ENCODE results near the gene ASCC1.
"Not testable (repeated sequence)": the region's sequence is repeated elsewhere in the genome, so short reads cannot be mapped to it uniquely, and the experiment has no call there.

ASCC1 gene

GRCh38 chr10:72248468-72249151, 32.5 kb upstream of the ASCC1 start:
- DNase-seq (ENCODE audit: low spot score), result peak; percentile 75

GRCh38 chr10:72245949-72246525, 30.0 kb upstream of the ASCC1 start:
- no peak for DNase-seq (ENCODE audit: low spot score)

- DNase-seq (ENCODE audit: low spot score), result no peak
These were observed 28.5 kb upstream of the ASCC1 start for GRCh38 chr10:72244573-72245038.

- no peak for DNase-seq (ENCODE audit: low spot score)
These were observed 27.9 kb upstream of the ASCC1 start for GRCh38 chr10:72243822-72244437.

- no peak for DNase-seq (ENCODE audit: low spot score)
These were observed 26.6 kb upstream of the ASCC1 start for GRCh38 chr10:72242675-72243074.

GRCh38 chr10:72241691-72242252, 25.7 kb upstream of the ASCC1 start:
- no peak for DNase-seq (ENCODE audit: low spot score)

- DNase-seq (ENCODE audit: low spot score), result no peak
These were observed 24.3 kb upstream of the ASCC1 start for GRCh38 chr10:72240371-72240770.

- no peak for DNase-seq (ENCODE audit: low spot score)
These were observed 23.3 kb upstream of the ASCC1 start for GRCh38 chr10:72239409-72239808.

GRCh38 chr10:72238392-72239175, 22.5 kb upstream of the ASCC1 start:
- DNase-seq (ENCODE audit: low spot score), result no peak

- DNase-seq (ENCODE audit: low spot score), result no peak
These were observed 19.6 kb upstream of the ASCC1 start for GRCh38 chr10:72235544-72236279.

GRCh38 chr10:72234560-72235095, 18.6 kb upstream of the ASCC1 start:
- no peak for DNase-seq (ENCODE audit: low spot score)

GRCh38 chr10:72233621-72234020, 17.5 kb upstream of the ASCC1 start:
- DNase-seq (ENCODE audit: low spot score), result no peak

- DNase-seq (ENCODE audit: low spot score), result no peak
These were observed 13.5 kb upstream of the ASCC1 start for GRCh38 chr10:72229261-72230251.

GRCh38 chr10:72228318-72228751, 12.3 kb upstream of the ASCC1 start:
- DNase-seq (ENCODE audit: low spot score), result no peak

- DNase-seq (ENCODE audit: low spot score), result no peak
These were observed 11.8 kb upstream of the ASCC1 start for GRCh38 chr10:72227826-72228225.

GRCh38 chr10:72226418-72227027, 10.4 kb upstream of the ASCC1 start:
- no peak for DNase-seq (ENCODE audit: low spot score)

- DNase-seq (ENCODE audit: low spot score), result not testable (repeated sequence)
These were observed 8.1 kb upstream of the ASCC1 start for GRCh38 chr10:72224191-72224590.

- no peak for DNase-seq (ENCODE audit: low spot score)
These were observed 7.6 kb upstream of the ASCC1 start for GRCh38 chr10:72223743-72224101.

GRCh38 chr10:72221278-72221677, 5.2 kb upstream of the ASCC1 start:
- DNase-seq (ENCODE audit: low spot score), result no peak

- no peak for DNase-seq (ENCODE audit: low spot score)
These were observed 4.6 kb upstream of the ASCC1 start for GRCh38 chr10:72220637-72221036.

Data from CD4-positive, alpha-beta T cell treated with Interleukin-15 for 4 hours (primary cell).